IMR-90 (cell line): ENCODE measurements around the gene BCO2. TPM values are rescaled to one million over a fixed set of nuclear protein-coding genes. Genes with fewer than 3 reads are reported as not detected.

Experiments used
- ATAC-seq: fragments of 200-7000 bp; cut with Tn5 transposase; 2 replicates; pipeline ENCODE4 v1.9.1; 2020; ENCODE audit warnings: low read depth, mild to moderate bottlenecking, moderate library complexity
- BruUV-seq: library from RNA; stranded (reverse); fragments of 400-500 nt; replicated peaks from 2 replicates; lab custom pipeline; 2021; lab: Mats Ljungman, UMichigan
- CTCF ChIA-PET: fragments of 300-600 bp; formaldehyde crosslinking; extraction: SDS; loops from one replicate; lab custom pipeline; 2021; ENCODE audit warnings: antibody characterized with exemption; lab: Yijun Ruan, JAX
- POLR2A ChIA-PET: fragments of 300-600 bp; sonication (Branson Sonifier 250); formaldehyde crosslinking; loops from one replicate; lab custom pipeline; 2022; ENCODE audit warnings: antibody characterized with exemption; ENCODE audit not compliant: unreplicated experiment; lab: Charles Lee
- DNase-seq: peaks from one replicate; pipeline ENCODE4 v3.0.0; 2013
- H2AFZ ChIP-seq: replicated peaks from 2 replicates; pipeline ENCODE3; 2013; ENCODE audit warnings: low read length, mild to moderate bottlenecking; ENCODE audit not compliant: poor library complexity
- H2AK5ac ChIP-seq: 2 replicates; pipeline ENCODE4 v1.6.1; 2013; ENCODE audit warnings: low read depth, low read length, inconsistent platforms
- H2AK9ac ChIP-seq: replicated peaks from 2 replicates; pipeline ENCODE3; 2013; ENCODE audit warnings: mild to moderate bottlenecking, low read depth, low read length, moderate library complexity; ENCODE audit not compliant: poor library complexity
- H2BK120ac ChIP-seq: 2 replicates; pipeline ENCODE4 v1.6.1; 2013; ENCODE audit warnings: low read depth, low read length, inconsistent platforms
- H2BK15ac ChIP-seq: 3 replicates; pipeline ENCODE4 v1.6.1; 2013; ENCODE audit warnings: low read depth, low read length, inconsistent platforms
- H2BK20ac ChIP-seq: 2 replicates; pipeline ENCODE4 v1.6.1; 2013; ENCODE audit warnings: low read depth, mild to moderate bottlenecking, inconsistent platforms, low read length, moderate library complexity
- H2BK5ac ChIP-seq: 2 replicates; pipeline ENCODE4 v1.6.1; 2013; ENCODE audit warnings: mild to moderate bottlenecking, low read depth, low read length, inconsistent platforms; ENCODE audit not compliant: poor library complexity, severe bottlenecking
- H3K14ac ChIP-seq: replicated peaks from 2 replicates; pipeline ENCODE4 v1.6.1; 2013; ENCODE audit warnings: low read depth, low read length, inconsistent platforms
- H3K18ac ChIP-seq: 2 replicates; pipeline ENCODE4 v1.6.1; 2013; ENCODE audit warnings: low read depth, low read length, control low read depth
- H3K23ac ChIP-seq: 2 replicates; pipeline ENCODE4 v1.6.1; 2013; ENCODE audit warnings: low read depth, low read length, inconsistent platforms
- H3K27ac ChIP-seq: 2 replicates; pipeline ENCODE4 v1.5.1; 2013; ENCODE audit warnings: mild to moderate bottlenecking, control low read depth, low read length; ENCODE audit not compliant: insufficient read depth
- H3K27me3 ChIP-seq: 2 replicates; pipeline ENCODE4 v1.6.1; 2013; ENCODE audit warnings: low read length; ENCODE audit not compliant: control insufficient read depth, insufficient read depth
- H3K36me3 ChIP-seq: 2 replicates; pipeline ENCODE4 v1.6.1; 2013; ENCODE audit warnings: low read length, mixed read lengths; ENCODE audit not compliant: control insufficient read depth, insufficient read depth
- H3K4ac ChIP-seq: 2 replicates; pipeline ENCODE4 v1.6.1; 2013; ENCODE audit warnings: low read depth, low read length, inconsistent platforms
- H3K4me1 ChIP-seq: 2 replicates; pipeline ENCODE4 v1.6.1; 2013; ENCODE audit warnings: low read length, mixed read lengths; ENCODE audit not compliant: control insufficient read depth, insufficient read depth
- H3K4me2 ChIP-seq: 2 replicates; pipeline ENCODE4 v1.6.1; 2013; ENCODE audit warnings: low read depth, mild to moderate bottlenecking, control low read depth, low read length, moderate library complexity
- H3K4me3 ChIP-seq: 2 replicates; pipeline ENCODE4 v1.5.1; 2013; ENCODE audit warnings: low read depth, mild to moderate bottlenecking, control low read depth, low read length, moderate library complexity; ENCODE audit not compliant: insufficient read depth
- H3K56ac ChIP-seq: 2 replicates; pipeline ENCODE4 v1.6.1; 2013; ENCODE audit warnings: low read length, inconsistent platforms; ENCODE audit not compliant: insufficient read depth; ENCODE audit errors: extremely low read depth
- H3K79me1 ChIP-seq, 2 experiments: 2 replicates each; pipeline ENCODE4 v1.6.1; 2013; ENCODE audit warnings: low read length in 2 of 2, inconsistent platforms in 1 of 2, low read depth in 1 of 2
- H3K9ac ChIP-seq: 2 replicates; pipeline ENCODE4 v1.6.1; 2013; ENCODE audit warnings: low read depth, low read length, control low read depth
- H3K9me1 ChIP-seq: 2 replicates; pipeline ENCODE4 v1.6.1; 2013; ENCODE audit warnings: low read length, inconsistent platforms; ENCODE audit not compliant: insufficient read depth
- H3K9me3 ChIP-seq: 2 replicates; pipeline ENCODE4 v1.6.1; 2013; ENCODE audit warnings: low read length; ENCODE audit not compliant: control insufficient read depth, insufficient read depth
- H4K20me1 ChIP-seq: 2 replicates; pipeline ENCODE4 v1.6.1; 2013; ENCODE audit warnings: low read length, inconsistent platforms; ENCODE audit not compliant: insufficient read depth
- H4K5ac ChIP-seq: 2 replicates; pipeline ENCODE4 v1.6.1; 2013; ENCODE audit warnings: mild to moderate bottlenecking, low read depth, low read length, control low read depth
- H4K8ac ChIP-seq, 2 experiments: 2 replicates each; pipeline ENCODE4 v1.6.1; 2013; ENCODE audit warnings: low read depth in 2 of 2, low read length in 2 of 2, control low read depth in 1 of 2, inconsistent platforms in 1 of 2
- H4K91ac ChIP-seq: 2 replicates; pipeline ENCODE4 v1.6.1; 2013; ENCODE audit warnings: low read depth, low read length, inconsistent platforms; ENCODE audit not compliant: insufficient read depth
- CHD1 ChIP-seq: IDR thresholded peaks from 2 replicates; pipeline ENCODE4 v1.6.1; 2012; ENCODE audit warnings: low read depth, low read length, improper control_type of control experiment
- POLR2A ChIP-seq: IDR thresholded peaks from 2 replicates; pipeline ENCODE4 v1.6.1; 2012; ENCODE audit warnings: mild to moderate bottlenecking, low read depth, low read length
- WGBS, 2 experiments: methylation state at CpG; one replicate each; pipeline versions ENCODE4 v1.1.5 to v1.1.7; 2013; ENCODE audit warnings: missing lambda C conversion rate in 2 of 2; ENCODE audit not compliant: insufficient read length in 1 of 2; ENCODE audit errors: extremely low coverage in 2 of 2; 5-methylcytosine and 5-hydroxymethylcytosine counted together
- dilution Hi-C: fragments of 300-500 bp; cut with HindIII; formaldehyde crosslinking; loops from one replicate; pipeline ENCODE4 v1.14.3; 2018; ENCODE audit warnings: low sequenced_read_pairs; ENCODE audit not compliant: unreplicated experiment
- in situ Hi-C: fragments of 300-500 bp; cut with MboI; formaldehyde crosslinking; loops from 3 replicates; pipeline ENCODE4 v1.14.3; 2019; ENCODE audit warnings: low sequenced_read_pairs, inconsistent platforms, mixed read lengths
- intact Hi-C: fragments of 100-400 bp; cut with micrococcal nuclease; formaldehyde crosslinking; loops from 2 replicates; pipeline ENCODE4 v1.10.0; 2022
- polyA plus RNA-seq, 3 experiments: library from polyadenylated mRNA; depleted of rRNA; stranded (reverse); fragments of >200 nt; gene quantifications; 2 replicates each; pipeline ENCODE4 v1.2.3, GENCODE V29; 2012; ENCODE audit warnings: low replicate concordance in 1 of 3
- total RNA-seq: library from RNA; depleted of rRNA; stranded (reverse); fragments of >200 nt; gene quantifications from 2 replicates; pipeline ENCODE4 v1.2.3, GENCODE V29; 2012

Gene BCO2
- total and polyA plus RNA-seq, 2 of the 4 experiments (the other 2 are of a cell fraction) = 0.18 to 0.68 TPM

DNA sequence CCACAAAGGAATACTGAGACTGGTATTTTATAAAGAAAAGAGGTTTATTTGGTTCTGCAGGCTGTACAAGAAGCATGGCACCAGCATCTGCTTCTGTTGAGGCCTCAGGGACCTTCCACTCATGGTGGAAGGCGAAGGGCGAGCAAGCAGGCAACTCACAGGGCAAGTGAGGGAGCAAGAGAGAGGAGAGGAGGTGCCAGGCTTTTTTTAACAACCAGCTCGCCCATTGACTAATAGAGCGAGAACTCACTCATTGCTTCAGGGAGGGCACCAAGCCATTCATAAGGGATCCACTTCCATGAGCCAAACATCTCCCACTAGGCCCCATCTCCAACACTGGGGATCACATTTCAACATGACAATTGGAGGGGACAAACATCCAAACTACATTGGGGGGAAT lies 52.2 kb downstream of the BCO2 start:
- Histone ChIP-seq H2BK20ac (no peak overlapping the region), H3K4me3 (peak overlapping the region; percentile 93; the same call in 1 of the 2 replicates), H3K4ac (peak overlapping the region; percentile 22; the same call in 1 of the 2 replicates), H3K36me3 (peaks cover 6% of the 10 kb centered on the region; the same call in 1 of the 2 replicates), H3K56ac (peak overlapping the region; percentile 94; the same call in 1 of the 2 replicates), H4K5ac (peak overlapping the region; percentile 33; the same call in 1 of the 2 replicates), H3K23ac (peak overlapping the region; percentile 96; the same call in 1 of the 2 replicates), H4K8ac (peak overlapping the region; percentile 86 to 100; a peak in 2 of 4 replicates), H2AFZ (no peak overlapping the region), H4K91ac (no peak overlapping the region), H4K20me1 (peaks cover 6% of the 10 kb centered on the region; the same call in 1 of the 2 replicates), H3K27me3 (no peaks in the 10 kb centered on the region), H2BK15ac (no peak overlapping the region; the same call in 2 of the 3 replicates), H2BK5ac (no peak overlapping the region), H3K4me2 (peak overlapping the region; percentile 93), H3K9me1 (no peaks in the 10 kb centered on the region; the same call in 1 of the 2 replicates), H2BK120ac (no peak overlapping the region), H2AK9ac (peak overlapping the region; percentile 17), H3K9me3 (no peaks in the 10 kb centered on the region), H2AK5ac (peak overlapping the region; percentile 50), H3K4me1 (peaks cover 16% of the 10 kb centered on the region), H3K79me1 (peaks cover 24 to 45% of the 10 kb centered on the region in 2 experiments), H3K27ac (peak overlapping the region; percentile 22; the same call in 1 of the 2 replicates), H3K14ac (peak overlapping the region; percentile 97; the same call in 1 of the 2 replicates), H3K9ac (peak overlapping the region; percentile 98), H3K18ac (0 out of 2 replicates have a peak overlapping the region, but pooled peaks have one; percentile 17)
- ChIA-PET CTCF (interaction anchor here (1.3 kb wide), 1 partner anchor 53 kb away, joined by 4 read pairs; no protein-coding TSS in a partner anchor), POLR2A (no interaction called here)
- TF ChIP-seq CHD1 (no peak), POLR2A (no peak)
- no CpG with 5 or more reads among the region's 4 CpGs for WGBS, 2 experiments
- no peak for DNase-seq
- dilution Hi-C loops = no loop called here
- no peak for ATAC-seq
- BruUV-seq = no TSS peak
- in situ Hi-C loops = loop anchor here (10.0 kb wide), 2 partner anchors 137 to 1057 kb away; no protein-coding TSS in a partner anchor
- intact Hi-C loops = loop anchor here (2.0 to 10.0 kb wide), 3 partner anchors 39 to 353 kb away; partner anchors contain the start of genes ALG9, CFAP68 and FDXACB1
